Stimulated activated naive CD8-positive, alpha-beta T cell treated with anti-CD3 and anti-CD28 coated beads, Interleukin-15, Interleukin-2, amounts not matched to agents 100 ng/mL and 50 ng/mL, for 24 hours (primary cell): Measurements from ENCODE around the gene DCK.

Source experiments
- H3K27ac Mint-ChIP-seq: one replicate; pipeline ENCODE4 v1.8.0; 2021; ENCODE audit warnings: mild to moderate bottlenecking, mixed read lengths
- H3K27me3 Mint-ChIP-seq: one replicate; pipeline ENCODE4 v1.8.0; 2021; ENCODE audit warnings: mixed read lengths
- H3K36me3 Mint-ChIP-seq: one replicate; pipeline ENCODE4 v1.8.0; 2021; ENCODE audit warnings: low read depth, mixed read lengths
- H3K4me1 Mint-ChIP-seq: one replicate; pipeline ENCODE4 v1.8.0; 2021; ENCODE audit warnings: low read depth, mixed read lengths
- H3K4me3 Mint-ChIP-seq: one replicate; pipeline ENCODE4 v1.8.0; 2021; ENCODE audit warnings: mild to moderate bottlenecking, mixed read lengths
- H3K9me3 Mint-ChIP-seq: one replicate; pipeline ENCODE4 v1.8.0; 2021; ENCODE audit warnings: mixed read lengths

The DCK gene

DNA sequence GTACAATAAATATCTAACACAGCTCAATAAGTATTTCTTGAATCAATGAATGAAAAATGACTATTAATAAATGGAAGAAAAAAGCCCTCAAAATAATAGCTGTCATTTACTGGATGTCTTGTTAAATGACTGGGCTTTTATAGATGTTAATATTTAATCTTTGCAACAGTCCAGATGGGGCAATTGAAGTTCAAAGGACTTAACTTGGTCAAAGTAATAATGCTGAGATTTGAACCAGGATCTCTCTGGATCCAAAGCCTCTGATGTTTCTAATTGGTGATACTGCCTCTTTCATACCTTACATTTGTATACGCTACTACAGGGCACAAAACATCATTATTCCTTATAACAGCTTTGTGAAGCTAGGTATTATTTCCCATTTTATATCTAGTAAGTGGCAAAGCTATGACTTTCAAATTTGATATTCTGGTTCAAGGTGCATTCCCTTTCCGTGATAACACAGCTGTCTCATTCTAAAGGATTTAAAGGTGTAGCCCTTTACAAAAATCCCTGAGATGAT lies 72.6 kb downstream of the DCK start:
- Mint-ChIP-seq H3K27me3 (no peaks in the 10 kb centered on the region), H3K4me1 (no peaks in the 10 kb centered on the region), H3K4me3 (no peak overlapping the region), H3K27ac (no peak overlapping the region), H3K36me3 (no peaks in the 10 kb centered on the region), H3K9me3 (no peaks in the 10 kb centered on the region)

GRCh38 chr4:71066737-71067716 lies 73.6 kb downstream of the DCK start:
- H3K9me3 Mint-ChIP-seq, result no peaks in the 10 kb centered on the region
- H3K4me1 Mint-ChIP-seq, result no peaks in the 10 kb centered on the region
- H3K27ac Mint-ChIP-seq, result no peak overlapping the region
- no peaks in the 10 kb centered on the region for H3K36me3 Mint-ChIP-seq
- no peak overlapping the region for H3K4me3 Mint-ChIP-seq
- no peaks in the 10 kb centered on the region for H3K27me3 Mint-ChIP-seq

DNA sequence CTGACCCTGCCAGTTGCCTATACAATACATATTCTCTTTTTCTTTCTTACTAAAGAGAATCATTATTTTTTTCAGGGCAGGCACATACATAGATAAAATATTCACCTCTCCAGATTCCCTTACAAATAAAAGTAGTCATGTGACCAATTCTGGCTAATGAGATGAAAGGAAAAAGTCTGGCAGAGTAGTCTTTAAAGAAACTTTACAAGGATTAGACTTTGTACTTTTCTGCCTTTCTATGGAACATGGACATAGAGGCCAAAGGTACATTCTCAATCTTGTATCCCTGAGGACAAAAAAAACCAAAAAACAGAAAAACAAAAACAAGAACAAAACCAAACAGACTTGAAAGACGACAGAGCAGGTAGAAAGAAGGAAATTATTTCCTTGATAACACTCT lies 75.6 kb downstream of the DCK start:
- Mint-ChIP-seq H3K36me3 (no peaks in the 10 kb centered on the region), H3K27me3 (peaks cover 3% of the 10 kb centered on the region), H3K4me3 (no peak overlapping the region), H3K9me3 (no peaks in the 10 kb centered on the region), H3K4me1 (no peaks in the 10 kb centered on the region), H3K27ac (no peak overlapping the region)

DNA sequence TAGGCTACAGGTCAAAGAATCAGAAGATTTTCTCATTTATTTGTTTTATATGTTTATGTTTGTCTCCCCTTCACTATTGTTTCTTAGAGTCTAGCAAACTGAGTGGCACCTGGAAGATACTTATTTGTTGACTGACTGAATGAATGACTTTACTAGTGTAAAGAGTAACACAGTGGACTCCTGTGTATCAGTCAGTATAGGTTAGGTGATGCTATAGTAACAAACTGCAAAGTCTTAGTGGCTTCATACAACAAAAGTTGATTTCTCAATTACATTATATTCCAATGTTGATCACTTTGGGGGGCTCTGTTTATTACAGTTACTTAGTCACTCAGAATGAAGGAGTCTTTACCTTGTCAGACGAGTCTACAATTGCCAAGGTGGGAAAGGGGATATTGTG lies 76.6 kb downstream of the DCK start:
- Mint-ChIP-seq H3K9me3 (no peaks in the 10 kb centered on the region), H3K27ac (no peak overlapping the region), H3K4me3 (no peak overlapping the region), H3K36me3 (no peaks in the 10 kb centered on the region), H3K4me1 (no peaks in the 10 kb centered on the region), H3K27me3 (peaks cover 5% of the 10 kb centered on the region)

- Mint-ChIP-seq H3K4me1 (no peaks in the 10 kb centered on the region), H3K36me3 (no peaks in the 10 kb centered on the region), H3K27me3 (peaks cover 10% of the 10 kb centered on the region), H3K27ac (no peak overlapping the region), H3K9me3 (no peaks in the 10 kb centered on the region), H3K4me3 (no peak overlapping the region)
These were observed 81.2 kb downstream of the DCK start for GRCh38 chr4:71074452-71075299.
